Panc1 (cell line): Measurements from ENCODE around the gene C3orf49.

Experiments
- POLR2AphosphoS5 ChIP-seq: IDR thresholded peaks from 2 replicates; pipeline ENCODE4 v1.6.1; 2012; ENCODE audit warnings: mild to moderate bottlenecking, low read depth, low read length, moderate library complexity
- SIN3A ChIP-seq: IDR thresholded peaks from 2 replicates; pipeline ENCODE4 v1.6.1; 2012; ENCODE audit warnings: low read depth, mild to moderate bottlenecking, low read length, moderate library complexity, borderline replicate concordance; ENCODE audit not compliant: insufficient read depth
- TF ChIP-seq, protein P1 (sequence below): fragments of 450-650 bp; IDR thresholded peaks from 2 replicates; pipeline ENCODE4 v1.5.1; 2017; ENCODE audit warnings: mild to moderate bottlenecking

DNA sequence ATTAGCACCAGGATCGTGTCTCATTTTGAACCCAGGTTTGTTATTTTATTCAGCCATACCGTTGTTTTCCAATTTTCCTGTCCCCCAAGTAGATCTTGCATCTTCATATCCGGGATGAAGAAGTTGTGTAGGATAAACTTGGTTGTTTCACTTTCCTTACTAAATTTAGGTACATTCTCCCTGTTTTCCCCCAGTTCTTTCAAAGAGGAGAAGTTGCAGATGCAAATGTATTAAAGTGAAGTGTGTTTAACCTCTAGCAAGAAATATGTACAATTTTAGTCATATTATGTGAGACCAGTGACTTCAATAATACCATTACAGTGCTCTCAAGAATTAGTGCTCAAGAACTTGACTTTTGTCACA lies 45.8 kb downstream of the C3orf49 start:
- TF ChIP-seq, protein P1, sequence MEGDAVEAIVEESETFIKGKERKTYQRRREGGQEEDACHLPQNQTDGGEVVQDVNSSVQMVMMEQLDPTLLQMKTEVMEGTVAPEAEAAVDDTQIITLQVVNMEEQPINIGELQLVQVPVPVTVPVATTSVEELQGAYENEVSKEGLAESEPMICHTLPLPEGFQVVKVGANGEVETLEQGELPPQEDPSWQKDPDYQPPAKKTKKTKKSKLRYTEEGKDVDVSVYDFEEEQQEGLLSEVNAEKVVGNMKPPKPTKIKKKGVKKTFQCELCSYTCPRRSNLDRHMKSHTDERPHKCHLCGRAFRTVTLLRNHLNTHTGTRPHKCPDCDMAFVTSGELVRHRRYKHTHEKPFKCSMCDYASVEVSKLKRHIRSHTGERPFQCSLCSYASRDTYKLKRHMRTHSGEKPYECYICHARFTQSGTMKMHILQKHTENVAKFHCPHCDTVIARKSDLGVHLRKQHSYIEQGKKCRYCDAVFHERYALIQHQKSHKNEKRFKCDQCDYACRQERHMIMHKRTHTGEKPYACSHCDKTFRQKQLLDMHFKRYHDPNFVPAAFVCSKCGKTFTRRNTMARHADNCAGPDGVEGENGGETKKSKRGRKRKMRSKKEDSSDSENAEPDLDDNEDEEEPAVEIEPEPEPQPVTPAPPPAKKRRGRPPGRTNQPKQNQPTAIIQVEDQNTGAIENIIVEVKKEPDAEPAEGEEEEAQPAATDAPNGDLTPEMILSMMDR: no peak
- TF ChIP-seq SIN3A: no peak
- TF ChIP-seq POLR2AphosphoS5: no peak
